C4-2B (cell line): ENCODE data around the gene KCTD2.

Source experiments
- ZFX ChIP-seq: fragments of 450-650 bp; IDR thresholded peaks from 2 replicates; pipeline ENCODE4 v1.6.1; 2017
- TF ChIP-seq, protein P1 (sequence below): fragments of 450-650 bp; conservative IDR thresholded peaks from 2 replicates; pipeline ENCODE4 v1.5.1; 2017; ENCODE audit warnings: mild to moderate bottlenecking

DNA sequence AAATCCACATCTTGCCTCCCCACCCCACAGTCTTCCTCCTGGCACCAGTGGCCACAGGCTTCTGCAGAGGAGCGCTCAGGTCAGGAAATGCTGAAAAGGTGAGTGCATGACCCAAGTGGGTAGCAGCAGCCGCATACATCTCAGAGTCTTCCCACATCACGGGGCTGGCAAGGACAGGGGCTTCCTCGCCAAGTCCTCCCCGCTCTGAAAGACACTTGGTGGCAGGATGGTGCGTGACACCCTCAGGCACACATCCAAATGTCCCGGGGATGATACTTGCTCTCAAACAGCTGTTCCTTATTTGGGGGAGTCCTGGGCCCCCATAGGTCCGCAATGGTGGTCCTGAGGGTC, 32.0 kb downstream of the KCTD2 start:
- TF ChIP-seq, protein P1, sequence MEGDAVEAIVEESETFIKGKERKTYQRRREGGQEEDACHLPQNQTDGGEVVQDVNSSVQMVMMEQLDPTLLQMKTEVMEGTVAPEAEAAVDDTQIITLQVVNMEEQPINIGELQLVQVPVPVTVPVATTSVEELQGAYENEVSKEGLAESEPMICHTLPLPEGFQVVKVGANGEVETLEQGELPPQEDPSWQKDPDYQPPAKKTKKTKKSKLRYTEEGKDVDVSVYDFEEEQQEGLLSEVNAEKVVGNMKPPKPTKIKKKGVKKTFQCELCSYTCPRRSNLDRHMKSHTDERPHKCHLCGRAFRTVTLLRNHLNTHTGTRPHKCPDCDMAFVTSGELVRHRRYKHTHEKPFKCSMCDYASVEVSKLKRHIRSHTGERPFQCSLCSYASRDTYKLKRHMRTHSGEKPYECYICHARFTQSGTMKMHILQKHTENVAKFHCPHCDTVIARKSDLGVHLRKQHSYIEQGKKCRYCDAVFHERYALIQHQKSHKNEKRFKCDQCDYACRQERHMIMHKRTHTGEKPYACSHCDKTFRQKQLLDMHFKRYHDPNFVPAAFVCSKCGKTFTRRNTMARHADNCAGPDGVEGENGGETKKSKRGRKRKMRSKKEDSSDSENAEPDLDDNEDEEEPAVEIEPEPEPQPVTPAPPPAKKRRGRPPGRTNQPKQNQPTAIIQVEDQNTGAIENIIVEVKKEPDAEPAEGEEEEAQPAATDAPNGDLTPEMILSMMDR: no peak
- TF ChIP-seq ZFX: no peak
